Measurements from ENCODE around the gene ITIH5.

The ITIH5 gene

GRCh38 chr10:7610026-7610425 is 56.7 kb downstream of the ITIH5 start:
- FAIRE-seq, result no peak

GRCh38 chr10:7609556-7609955 is 57.2 kb downstream of the ITIH5 start:
- TF ChIP-seq SPI1 (IDR thresholded peaks at IDR 0.05; ENCODE audit: low read depth, low read length) (no peak), POLR2AphosphoS5 (IDR thresholded peaks at IDR 0.05; ENCODE audit: low read depth, low read length) (no peak), POLR2A (IDR thresholded peaks at IDR 0.05; ENCODE audit: low read depth, low read length) (no peak), TAF1 (IDR thresholded peaks at IDR 0.05; ENCODE audit: low read depth, low read length) (no peak), PAX5 (IDR thresholded peaks at IDR 0.05; ENCODE audit: insufficient read depth, low read length, severe bottlenecking) (no peak), POU2F2 (IDR thresholded peaks at IDR 0.05; ENCODE audit: low read depth, low read length) (no peak)
- DNase-seq (ENCODE audit: insufficient read length, low spot score), result no peak
- no peak for FAIRE-seq

More at GRCh38 chr10:7610026-7610425, 56.7 kb downstream of the ITIH5 start:
- TF ChIP-seq POLR2A (IDR thresholded peaks at IDR 0.05; ENCODE audit: low read depth, low read length) (no peak), PAX5 (IDR thresholded peaks at IDR 0.05; ENCODE audit: insufficient read depth, low read length, severe bottlenecking) (no peak), POU2F2 (IDR thresholded peaks at IDR 0.05; ENCODE audit: low read depth, low read length) (no peak), TAF1 (IDR thresholded peaks at IDR 0.05; ENCODE audit: low read depth, low read length) (no peak), POLR2AphosphoS5 (IDR thresholded peaks at IDR 0.05; ENCODE audit: low read depth, low read length) (no peak), SPI1 (IDR thresholded peaks at IDR 0.05; ENCODE audit: low read depth, low read length) (no peak)
- DNase-seq (ENCODE audit: insufficient read length, low spot score), result no peak

- FAIRE-seq (no peak), DNase-seq (ENCODE audit: insufficient read length, low spot score) (no peak)
- TF ChIP-seq POLR2A (IDR thresholded peaks at IDR 0.05; ENCODE audit: low read depth, low read length), result no peak
- no peak for TF ChIP-seq POU2F2 (IDR thresholded peaks at IDR 0.05; ENCODE audit: low read depth, low read length)
- TF ChIP-seq SPI1 (IDR thresholded peaks at IDR 0.05; ENCODE audit: low read depth, low read length), result no peak
- no peak for TF ChIP-seq POLR2AphosphoS5 (IDR thresholded peaks at IDR 0.05; ENCODE audit: low read depth, low read length)
- TF ChIP-seq PAX5 (IDR thresholded peaks at IDR 0.05; ENCODE audit: insufficient read depth, low read length, severe bottlenecking), result no peak
- TF ChIP-seq TAF1 (IDR thresholded peaks at IDR 0.05; ENCODE audit: low read depth, low read length), result no peak
Measured at GRCh38 chr10:7608001-7608400, 58.8 kb downstream of the ITIH5 start.

- FAIRE-seq (no peak), DNase-seq (ENCODE audit: insufficient read length, low spot score) (no peak)
- TF ChIP-seq POU2F2 (IDR thresholded peaks at IDR 0.05; ENCODE audit: low read depth, low read length) (no peak), POLR2AphosphoS5 (IDR thresholded peaks at IDR 0.05; ENCODE audit: low read depth, low read length) (no peak), PAX5 (IDR thresholded peaks at IDR 0.05; ENCODE audit: insufficient read depth, low read length, severe bottlenecking) (no peak), SPI1 (IDR thresholded peaks at IDR 0.05; ENCODE audit: low read depth, low read length) (no peak), POLR2A (IDR thresholded peaks at IDR 0.05; ENCODE audit: low read depth, low read length) (no peak)
Measured at GRCh38 chr10:7606951-7607404, 59.8 kb downstream of the ITIH5 start.

GRCh38 chr10:7605565-7606295 is 61.0 kb downstream of the ITIH5 start:
- FAIRE-seq, result no peak
- TF ChIP-seq SPI1 (IDR thresholded peaks at IDR 0.05; ENCODE audit: low read depth, low read length), result no peak
- TF ChIP-seq POLR2A (IDR thresholded peaks at IDR 0.05; ENCODE audit: low read depth, low read length), result no peak
- TF ChIP-seq TAF1 (IDR thresholded peaks at IDR 0.05; ENCODE audit: low read depth, low read length), result no peak
- no peak for TF ChIP-seq PAX5 (IDR thresholded peaks at IDR 0.05; ENCODE audit: insufficient read depth, low read length, severe bottlenecking)
- TF ChIP-seq POLR2AphosphoS5 (IDR thresholded peaks at IDR 0.05; ENCODE audit: low read depth, low read length), result no peak
- no peak for TF ChIP-seq POU2F2 (IDR thresholded peaks at IDR 0.05; ENCODE audit: low read depth, low read length)
- no peak for DNase-seq (ENCODE audit: insufficient read length, low spot score)

GRCh38 chr10:7601023-7601656 is 65.6 kb downstream of the ITIH5 start:
- DNase-seq (ENCODE audit: insufficient read length, low spot score) (no peak), FAIRE-seq (no peak)
- TF ChIP-seq POU2F2 (IDR thresholded peaks at IDR 0.05; ENCODE audit: low read depth, low read length), result no peak
- no peak for TF ChIP-seq PAX5 (IDR thresholded peaks at IDR 0.05; ENCODE audit: insufficient read depth, low read length, severe bottlenecking)
- TF ChIP-seq POLR2A (IDR thresholded peaks at IDR 0.05; ENCODE audit: low read depth, low read length), result no peak
- no peak for TF ChIP-seq TAF1 (IDR thresholded peaks at IDR 0.05; ENCODE audit: low read depth, low read length)
- TF ChIP-seq SPI1 (IDR thresholded peaks at IDR 0.05; ENCODE audit: low read depth, low read length), result no peak
- TF ChIP-seq POLR2AphosphoS5 (IDR thresholded peaks at IDR 0.05; ENCODE audit: low read depth, low read length), result no peak

GRCh38 chr10:7598771-7599170 is 68.0 kb downstream of the ITIH5 start:
- TF ChIP-seq SPI1 (IDR thresholded peaks at IDR 0.05; ENCODE audit: low read depth, low read length) (no peak), POLR2A (IDR thresholded peaks at IDR 0.05; ENCODE audit: low read depth, low read length) (no peak), POLR2AphosphoS5 (IDR thresholded peaks at IDR 0.05; ENCODE audit: low read depth, low read length) (no peak), PAX5 (IDR thresholded peaks at IDR 0.05; ENCODE audit: insufficient read depth, low read length, severe bottlenecking) (no peak), TAF1 (IDR thresholded peaks at IDR 0.05; ENCODE audit: low read depth, low read length) (no peak), POU2F2 (IDR thresholded peaks at IDR 0.05; ENCODE audit: low read depth, low read length) (no peak)
- DNase-seq (ENCODE audit: insufficient read length, low spot score) (no peak), FAIRE-seq (no peak)

GRCh38 chr10:7596356-7596755 is 70.4 kb downstream of the ITIH5 start:
- DNase-seq (ENCODE audit: insufficient read length, low spot score) (no peak), FAIRE-seq (no peak)
- no peak for TF ChIP-seq POLR2AphosphoS5 (IDR thresholded peaks at IDR 0.05; ENCODE audit: low read depth, low read length)
- TF ChIP-seq PAX5 (IDR thresholded peaks at IDR 0.05; ENCODE audit: insufficient read depth, low read length, severe bottlenecking), result no peak
- TF ChIP-seq POU2F2 (IDR thresholded peaks at IDR 0.05; ENCODE audit: low read depth, low read length), result no peak
- no peak for TF ChIP-seq TAF1 (IDR thresholded peaks at IDR 0.05; ENCODE audit: low read depth, low read length)

- no peak for FAIRE-seq
- TF ChIP-seq SPI1 (IDR thresholded peaks at IDR 0.05; ENCODE audit: low read depth, low read length), result no peak
- no peak for TF ChIP-seq PAX5 (IDR thresholded peaks at IDR 0.05; ENCODE audit: insufficient read depth, low read length, severe bottlenecking)
- no peak for TF ChIP-seq POLR2A (IDR thresholded peaks at IDR 0.05; ENCODE audit: low read depth, low read length)
- TF ChIP-seq TAF1 (IDR thresholded peaks at IDR 0.05; ENCODE audit: low read depth, low read length), result no peak
- TF ChIP-seq POU2F2 (IDR thresholded peaks at IDR 0.05; ENCODE audit: low read depth, low read length), result no peak
- no peak for TF ChIP-seq POLR2AphosphoS5 (IDR thresholded peaks at IDR 0.05; ENCODE audit: low read depth, low read length)
- DNase-seq (ENCODE audit: insufficient read length, low spot score), result no peak
Measured at GRCh38 chr10:7593905-7594304, 72.9 kb downstream of the ITIH5 start.

All from GM12891 (cell line).